ENCODE results near the gene COQ10A. TPM values are rescaled to one million over a fixed set of nuclear protein-coding genes. Genes with fewer than 3 reads are reported as not detected.

The COQ10A gene
- total RNA-seq, result 7.8 and 18.3 TPM in 2 replicates

GRCh38 chr12:56266693-56267442 is at the start of gene COQ10A:
Gene COQ10A (plus strand): TSS chr12:56266942. CDS start chr12:56267119, 177 bp downstream.

GRCh38 chr12:56221757-56222530 is 44.8 kb upstream of the COQ10A start, which contains the start of gene RNF41:
Gene RNF41 (minus strand): TSS chr12:56221922. CDS start chr12:56214047, 7,875 bp downstream.

GRCh38 chr12:56224102-56224701 is 42.5 kb upstream of the COQ10A start, which contains the start of gene NABP2:
Gene NABP2 (plus strand): TSS chr12:56224342. CDS start chr12:56224857, 515 bp downstream.

GRCh38 chr12:56229916-56230431 is 36.8 kb upstream of the COQ10A start, which contains the start of gene SLC39A5:
Gene SLC39A5 (plus strand): TSS chr12:56230051. CDS start chr12:56231275, 1,224 bp downstream.

GRCh38 chr12:56258068-56258819 is 8.5 kb upstream of the COQ10A start, which contains the start of gene ANKRD52:
Gene ANKRD52 (minus strand): TSS chr12:56258384. CDS start chr12:56258269, 115 bp downstream.

GRCh38 chr12:56299853-56300643 is 33.3 kb downstream of the COQ10A start, which contains the start of gene CS:
Gene CS (minus strand): TSS chr12:56300330. CDS start chr12:56300201, 129 bp downstream.

GRCh38 chr12:56315622-56316473 is 49.1 kb downstream of the COQ10A start, which contains the start of gene CNPY2:
Gene CNPY2 (minus strand): TSS chr12:56315988. CDS start chr12:56315217, 771 bp downstream.

Other genes with a start within 250 kb of the COQ10A start
- gene IKZF4, start 245.9 kb upstream of the COQ10A start, total RNA-seq, result 2.2 and 4.6 TPM in 2 replicates
- gene RPS26, start 225.0 kb upstream of the COQ10A start, total RNA-seq, result 1,471 and 1,883 TPM in 2 replicates
- 22.6 and 36.5 TPM in 2 replicates for gene ERBB3, start 186.8 kb upstream of the COQ10A start, total RNA-seq
- 322 and 323 TPM in 2 replicates for gene PA2G4, start 162.4 kb upstream of the COQ10A start, total RNA-seq
- gene RPL41, start 150.3 kb upstream of the COQ10A start, total RNA-seq, result 4,695 and 6,389 TPM in 2 replicates
- 0.98 and 2.2 TPM in 2 replicates for gene ZC3H10, start 148.7 kb upstream of the COQ10A start, total RNA-seq
- gene ESYT1, start 138.7 kb upstream of the COQ10A start, total RNA-seq, result 152 and 202 TPM in 2 replicates
- gene MYL6B, start 114.4 kb upstream of the COQ10A start, total RNA-seq, result 56.0 and 95.3 TPM in 2 replicates
- gene MYL6, start 108.6 kb upstream of the COQ10A start, total RNA-seq, result 1,958 and 2,366 TPM in 2 replicates
- gene SMARCC2, start 77.5 kb upstream of the COQ10A start, total RNA-seq, result 22.7 and 28.4 TPM in 2 replicates
- 32.7 and 36.3 TPM in 2 replicates for gene RNF41, start 45.0 kb upstream of the COQ10A start, total RNA-seq
- gene NABP2, start 42.6 kb upstream of the COQ10A start, total RNA-seq, result 43.2 and 50.9 TPM in 2 replicates
- gene SLC39A5, start 36.9 kb upstream of the COQ10A start, total RNA-seq, result not detected in 2 replicates
- gene ANKRD52, start 8.6 kb upstream of the COQ10A start, total RNA-seq, result 12.4 and 18.3 TPM in 2 replicates
- gene CS, start 33.4 kb downstream of the COQ10A start, total RNA-seq, result 111 and 144 TPM in 2 replicates
- 78.9 and 88.9 TPM in 2 replicates for gene CNPY2, start 49.0 kb downstream of the COQ10A start, total RNA-seq
- gene PAN2, start 67.1 kb downstream of the COQ10A start, total RNA-seq, result 12.6 and 15.4 TPM in 2 replicates
- 0.92 TPM in 1 of 2 replicates, not detected in the other for gene IL23A, start 71.9 kb downstream of the COQ10A start, total RNA-seq
- 36.3 and 37.5 TPM in 2 replicates for gene STAT2, start 93.2 kb downstream of the COQ10A start, total RNA-seq
- gene APOF, start 95.9 kb downstream of the COQ10A start, total RNA-seq, result not detected in 2 replicates
- gene TIMELESS, start 182.5 kb downstream of the COQ10A start, total RNA-seq, result 14.2 and 17.8 TPM in 2 replicates
- gene MIP, start 187.7 kb downstream of the COQ10A start, total RNA-seq, result not detected in 2 replicates
- 1.9 and 2.0 TPM in 2 replicates for gene SPRYD4, start 201.6 kb downstream of the COQ10A start, total RNA-seq
- 4.2 and 6.0 TPM in 2 replicates for gene GLS2, start 221.2 kb downstream of the COQ10A start, total RNA-seq